Right ventricle myocardium inferior (tissue), 1 donor: ENCODE data around the gene HCAR3. TPM values are rescaled to one million over a fixed set of nuclear protein-coding genes. Genes with fewer than 3 reads are reported as not detected.
A peak's percentile ranks its signal among the peaks of the same experiment; 100 is the strongest.
"Not testable (repeated sequence)": the region's sequence is repeated elsewhere in the genome, so short reads cannot be mapped to it uniquely, and the experiment has no call there.

Source experiments
- ATAC-seq: fragments of 200-7000 bp; cut with Tn5 transposase; one replicate; pipeline ENCODE4 v1.9.1; 2020; ENCODE audit warnings: mild to moderate bottlenecking, moderate library complexity
- DNase-seq: peaks from one replicate; pipeline ENCODE4 v3.0.0; 2021; ENCODE audit errors: missing footprints
- intact Hi-C: fragments of 100-400 bp; cut with DNase I; formaldehyde crosslinking; loops from one replicate; pipeline ENCODE4 v1.11.0; 2022
- long read RNA-seq: library from polyadenylated mRNA; unstranded; transcript quantifications from one replicate; pipeline ENCODE4 v2.0.0, GENCODE V29; 2021
- total RNA-seq: library from RNA; stranded (reverse); fragmentation: NEBNext Ultra II Directional; extraction: Animal tissue kit (Norgen Biotek cat#: 25700); gene quantifications from one replicate; pipeline ENCODE4 v1.2.1, GENCODE V29; 2021
- donor health status: DM: no; HTN: yes; CAD: no; lungs with severe emphysema.

HCAR3 gene
- total RNA-seq, result 0.16 TPM
- long read RNA-seq, result 0 reads

DNA sequence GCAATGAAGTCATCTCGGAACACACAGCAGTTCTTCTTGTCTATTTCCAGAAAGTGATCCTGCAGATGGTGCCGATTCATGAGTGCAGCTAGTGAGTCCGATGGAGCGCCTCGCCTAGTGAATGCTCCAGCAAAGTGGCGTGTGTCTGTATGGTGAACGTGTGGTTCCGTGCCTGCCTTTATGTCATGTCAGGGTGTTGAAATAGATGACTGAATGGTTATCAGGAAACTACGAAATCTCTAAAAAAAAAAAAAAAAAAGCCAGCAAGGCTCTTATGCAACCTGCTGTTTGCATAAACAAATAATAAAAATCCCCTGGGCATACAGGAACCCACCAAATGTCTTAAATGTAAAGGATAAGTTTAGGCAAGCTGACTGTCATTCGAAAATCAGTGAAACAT lies at the start of gene HCAR3:
TSS of gene HCAR3 (minus strand) at position 154 of the 400 bp plus-strand sequence. CDS start at position 80, 74 bp downstream.
- intact Hi-C loops, ATAC-seq, DNase-seq: not testable (repeated sequence)

DNA sequence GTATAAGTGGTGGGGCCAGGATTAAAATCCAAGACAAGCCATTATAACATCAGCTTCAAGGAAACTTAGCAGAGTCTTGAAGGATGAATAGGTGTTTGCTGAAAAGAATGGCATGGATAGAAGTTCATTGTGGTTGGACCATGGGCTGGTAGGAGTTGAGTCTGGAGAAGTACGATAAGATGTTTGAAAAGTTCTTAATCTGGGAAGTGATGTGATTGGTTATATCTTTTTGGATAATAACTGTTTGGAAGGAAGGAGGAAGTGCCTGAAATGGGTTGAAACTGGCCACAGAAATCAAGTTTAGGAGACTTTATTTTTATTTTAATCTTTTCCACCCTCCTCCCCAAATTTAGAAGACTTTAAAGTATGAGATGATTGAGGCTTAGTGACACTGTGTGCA lies 41.0 kb upstream of the HCAR3 start:
- ATAC-seq (no peak), DNase-seq (no peak)
- intact Hi-C loops, result no loop called here

DNA sequence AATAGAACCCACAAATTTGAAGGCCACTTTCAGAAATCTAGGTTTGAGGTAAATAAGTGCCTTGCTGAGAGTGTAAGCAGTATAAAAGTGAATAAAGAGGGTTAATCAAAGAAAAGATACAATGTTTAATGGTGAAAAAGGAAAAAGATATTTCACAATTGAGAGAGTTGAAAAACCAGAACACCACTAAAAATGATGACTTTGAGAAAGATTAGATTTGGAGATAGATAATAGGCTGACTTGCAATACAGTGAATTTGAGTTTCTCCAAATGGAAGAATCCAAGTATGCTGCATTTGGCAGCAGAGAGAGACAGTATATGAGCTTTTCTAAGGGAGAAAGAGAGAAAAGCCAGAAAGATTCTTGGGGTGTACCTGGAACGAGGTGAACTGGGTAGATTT lies 38.2 kb upstream of the HCAR3 start:
- DNase-seq (no peak), ATAC-seq (no peak)
- intact Hi-C loops, result no loop called here

DNA sequence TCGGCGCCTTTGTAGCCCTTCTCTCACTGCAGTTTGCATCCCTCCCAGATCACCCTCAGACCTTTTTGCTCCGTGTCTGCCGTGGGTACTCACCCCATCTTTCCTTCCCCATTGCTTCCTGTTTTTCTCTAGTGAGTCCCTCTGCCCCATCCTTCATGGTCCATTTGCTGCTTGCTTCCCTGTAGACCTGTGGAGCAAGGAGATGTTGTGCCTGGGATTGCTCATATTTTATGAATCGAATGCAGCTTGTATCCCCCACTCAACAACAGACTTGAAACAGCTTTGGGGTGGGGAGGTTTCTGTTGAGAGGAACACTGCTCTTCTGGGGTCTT lies 36.7 kb upstream of the HCAR3 start:
- intact Hi-C loops, result loop anchor here (2.0 kb wide), 1 partner anchor 226 kb away; the partner anchor contains the start of genes KNTC1 and RSRC2
- DNase-seq (no peak), ATAC-seq (no peak)

DNA sequence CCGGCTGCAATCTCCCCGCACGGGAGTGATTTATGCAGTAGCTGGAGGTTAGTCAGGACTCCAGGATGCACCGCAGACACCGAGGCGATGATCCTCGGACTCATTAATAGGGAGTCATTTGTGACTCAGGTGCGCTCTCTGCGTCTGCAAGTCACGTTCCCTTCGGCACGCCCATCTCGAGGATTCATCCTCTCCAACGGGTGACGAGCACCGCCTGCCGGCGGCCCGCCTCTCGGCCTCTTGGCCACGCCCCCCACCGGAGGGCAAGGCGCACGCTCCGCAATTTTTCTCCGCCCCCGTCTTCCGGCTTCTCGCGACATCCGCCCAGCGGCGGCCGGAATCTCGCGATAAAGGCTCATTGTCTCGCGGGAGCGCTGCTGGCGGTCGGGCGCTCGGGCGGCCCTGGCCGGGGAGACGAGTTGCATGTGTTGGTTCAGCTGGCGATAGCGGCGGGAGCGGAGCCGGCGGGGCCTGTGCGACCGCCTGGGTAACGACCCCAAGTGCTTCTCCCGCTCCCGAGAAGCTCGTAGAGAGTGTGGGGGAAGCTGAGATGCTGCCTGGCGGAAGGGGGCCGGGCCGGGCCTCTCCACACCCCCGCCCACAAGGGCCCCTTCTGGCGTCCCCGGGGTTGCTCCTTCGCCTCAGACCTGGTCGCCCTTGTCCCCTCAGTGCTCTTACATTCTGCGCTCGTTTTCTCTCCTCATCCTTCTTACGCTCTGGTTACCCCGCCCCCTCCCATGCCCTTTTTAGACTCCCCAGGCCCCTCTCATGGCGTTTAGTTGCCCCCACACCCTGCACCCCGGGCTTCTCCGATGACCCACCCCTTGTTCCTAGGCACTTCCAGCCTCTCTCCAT lies 36.1 kb upstream of the HCAR3 start, which contains the start of gene DENR:
TSS of gene DENR (plus strand) at position 361 of the 855 bp plus-strand sequence. CDS start 878 bp downstream, outside the sequence.
- peak; percentile 98 for DNase-seq
- ATAC-seq, result peak; percentile 99
- intact Hi-C loops, result loop anchor here (1.0 to 2.0 kb wide), 2 partner anchors 114 to 226 kb away; partner anchors contain the start of genes KNTC1 and RSRC2

DNA sequence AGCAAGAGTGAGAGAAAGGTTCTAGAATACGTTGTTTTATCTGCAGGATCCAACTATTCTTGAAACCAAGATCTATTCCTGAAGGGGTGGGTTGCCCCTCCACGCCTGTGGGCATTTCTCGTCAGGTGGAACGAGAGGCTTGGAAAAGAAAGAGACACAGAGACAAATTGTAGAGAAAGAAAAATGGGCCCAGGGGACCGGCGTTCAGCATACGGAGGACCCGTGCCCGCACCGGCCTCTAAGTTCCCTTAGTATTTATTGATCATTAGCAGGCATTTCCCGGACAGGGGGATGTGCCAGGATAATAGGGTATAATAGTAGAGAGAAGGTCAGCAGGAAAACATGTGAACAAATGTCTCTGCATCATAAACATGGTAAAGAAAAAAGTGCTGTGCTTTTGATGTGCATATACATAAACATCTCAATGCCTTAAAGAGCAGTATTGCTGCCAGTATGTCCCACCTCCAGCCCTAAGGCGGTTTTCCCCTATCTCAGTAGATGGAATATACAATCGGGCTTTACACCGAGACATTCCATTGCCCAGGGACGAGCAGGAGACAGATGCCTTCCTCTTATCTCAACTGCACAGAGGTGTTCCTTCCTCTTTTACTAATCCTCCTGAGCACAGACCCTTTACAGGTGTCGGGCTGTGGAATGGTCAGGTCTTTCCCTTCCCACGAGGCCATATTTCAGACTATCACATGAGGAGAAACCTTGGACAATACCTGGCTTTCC lies 34.3 kb upstream of the HCAR3 start:
- DNase-seq, ATAC-seq, intact Hi-C loops: not testable (repeated sequence)

DNA sequence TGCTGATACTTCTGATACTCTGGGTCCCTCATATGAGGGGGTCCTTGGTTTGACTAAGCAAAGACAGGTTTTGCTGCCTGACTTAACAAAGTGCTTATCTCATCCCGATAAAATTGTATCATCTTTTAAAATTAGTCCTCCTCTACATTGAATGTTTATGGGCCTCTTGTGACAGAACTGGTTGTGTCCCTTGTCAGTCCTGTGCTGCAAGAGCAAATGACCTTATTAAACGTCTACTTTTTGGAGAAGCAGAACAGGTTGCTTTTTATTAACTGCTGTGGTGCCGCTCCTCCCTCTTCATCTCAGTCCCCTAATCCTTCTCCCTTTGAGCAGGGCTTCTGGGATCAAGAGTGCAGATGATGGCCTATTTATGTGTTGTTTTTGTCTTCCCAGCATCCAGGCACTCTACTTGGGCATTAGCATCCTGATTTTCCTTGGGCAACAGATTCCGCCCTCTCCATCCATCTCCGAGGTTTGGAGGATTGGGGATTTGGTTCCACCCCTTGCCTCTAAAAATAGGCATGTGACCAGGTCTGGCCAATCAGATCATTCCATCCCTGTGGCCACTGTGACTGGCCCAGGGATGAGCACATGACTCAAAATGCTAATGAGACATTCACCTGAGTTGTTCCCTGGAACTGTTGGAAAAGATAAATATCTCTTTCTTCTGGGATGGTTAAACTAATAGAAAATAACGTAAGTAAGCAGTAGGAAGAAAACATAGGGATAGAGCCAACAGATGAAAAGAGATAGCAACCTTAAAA lies 33.1 kb upstream of the HCAR3 start:
- intact Hi-C loops, result no loop called here

DNA sequence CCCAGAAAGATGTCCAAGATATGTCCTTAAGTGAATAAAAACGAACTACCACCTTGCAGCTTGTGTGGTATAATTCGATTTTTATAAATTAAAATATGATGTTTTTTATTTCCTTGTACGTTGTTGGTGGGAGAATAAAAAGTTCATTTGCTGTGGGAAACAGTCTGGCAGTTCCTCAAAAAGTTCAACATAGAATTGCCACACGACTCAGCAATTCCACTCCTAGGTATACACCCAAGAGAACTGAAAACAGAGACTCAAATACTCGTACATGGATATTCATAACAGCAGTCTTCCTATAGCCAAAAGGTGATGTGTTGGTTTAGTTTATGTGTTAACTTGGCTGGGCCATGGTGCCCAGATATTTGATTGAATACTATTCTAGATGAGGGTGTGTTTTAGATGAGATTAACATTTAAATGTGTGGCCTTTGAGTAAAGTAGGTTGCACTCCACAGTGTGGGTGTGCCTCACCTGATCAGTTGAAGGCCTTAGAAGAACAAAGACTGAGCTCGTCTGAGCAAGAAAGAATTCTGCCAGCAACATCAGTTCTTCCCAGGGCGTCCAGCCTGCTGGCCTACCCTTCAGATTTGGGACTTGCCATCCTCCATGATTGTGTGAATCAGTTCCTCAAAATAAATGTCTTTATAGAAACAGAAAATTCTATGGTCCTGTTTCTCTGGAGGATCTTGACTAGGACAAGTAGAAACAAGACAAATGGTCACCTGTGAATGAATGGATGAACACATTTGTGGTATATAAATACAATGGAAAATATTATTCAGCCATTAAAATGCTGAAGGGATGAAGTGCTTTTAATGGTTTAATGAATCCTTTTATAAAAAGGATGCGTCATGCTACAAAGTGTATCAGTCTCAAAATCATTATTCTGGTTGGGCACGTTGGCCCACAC lies 30.9 kb upstream of the HCAR3 start:
- DNase-seq (no peak), ATAC-seq (no peak)
- intact Hi-C loops, result no loop called here

More for the DNA sequence above, 33.1 kb upstream of the HCAR3 start:
- ATAC-seq (no peak), DNase-seq (no peak)

DNA sequence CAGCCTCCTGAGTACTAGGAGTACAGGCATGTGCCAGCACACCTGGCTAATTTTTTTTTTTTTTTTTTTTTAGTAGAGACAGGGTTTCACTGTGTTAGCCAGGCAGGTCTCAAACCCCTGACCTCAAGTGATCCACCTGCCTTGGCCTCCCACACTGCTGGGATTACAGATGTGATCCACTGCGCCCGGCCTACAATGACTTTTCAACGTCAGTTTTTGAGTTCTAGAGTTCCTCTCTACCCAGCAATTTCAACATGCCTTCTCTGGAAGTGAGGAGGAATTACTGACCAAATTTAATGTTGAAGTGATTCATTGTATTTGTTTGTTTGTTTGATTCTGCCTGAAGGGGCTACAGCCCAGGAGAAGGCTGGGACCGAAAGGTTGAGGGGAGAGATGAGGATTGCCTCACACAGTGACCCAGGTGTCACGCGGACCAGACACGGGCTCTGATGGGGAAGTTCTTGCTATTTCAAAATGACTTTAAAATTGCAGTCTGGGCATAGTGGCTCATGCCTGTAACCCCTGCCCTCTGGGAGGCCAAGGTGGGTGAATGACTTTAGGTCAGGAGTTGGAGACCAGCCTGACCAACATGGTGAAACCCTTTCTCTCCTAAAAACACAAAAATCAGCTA lies 27.4 kb upstream of the HCAR3 start:
- ATAC-seq (no peak), DNase-seq (peak; percentile 75)
- intact Hi-C loops, result no loop called here

DNA sequence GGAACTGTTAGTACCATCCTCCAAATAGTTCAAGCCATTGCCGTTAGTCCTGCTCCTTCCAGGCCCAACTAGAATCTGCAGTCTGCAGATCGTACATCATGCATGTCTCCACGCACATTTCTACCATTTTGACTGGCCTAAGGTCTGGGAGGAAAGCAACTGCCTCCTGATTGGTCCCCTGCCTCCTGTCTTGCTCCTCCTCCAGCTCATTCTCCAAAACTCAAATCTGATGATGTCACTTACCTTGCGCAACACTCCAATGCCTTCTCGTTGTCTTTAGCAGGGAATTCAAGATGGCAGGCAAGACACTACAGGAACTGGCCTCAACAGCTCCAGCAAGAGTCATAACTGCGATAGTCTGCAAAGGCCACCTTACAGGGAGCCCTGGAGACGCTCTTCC lies 23.7 kb upstream of the HCAR3 start:
- no peak for ATAC-seq
- intact Hi-C loops, result no loop called here

DNA sequence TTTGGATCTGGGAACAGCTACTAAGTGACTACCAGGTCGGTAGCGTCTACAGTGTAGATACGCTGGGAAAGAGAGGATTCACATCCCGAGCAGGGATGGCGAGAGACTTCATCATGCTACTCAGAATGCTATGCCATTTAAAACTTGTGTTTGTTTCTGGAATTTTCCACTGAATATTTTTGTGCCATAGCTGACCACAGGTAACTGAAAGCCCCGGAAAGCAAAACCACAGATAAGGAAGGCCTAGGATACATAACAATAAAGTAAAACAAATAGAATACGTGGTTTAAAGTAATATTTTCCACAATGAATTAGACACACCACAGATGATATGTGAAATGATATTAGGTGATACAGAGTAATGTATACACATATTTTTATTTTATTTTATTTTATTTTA lies 22.0 kb upstream of the HCAR3 start:
- no peak for ATAC-seq
- DNase-seq, result no peak
- intact Hi-C loops, result no loop called here

More for the DNA sequence above, 23.7 kb upstream of the HCAR3 start:
- DNase-seq, result no peak

DNA sequence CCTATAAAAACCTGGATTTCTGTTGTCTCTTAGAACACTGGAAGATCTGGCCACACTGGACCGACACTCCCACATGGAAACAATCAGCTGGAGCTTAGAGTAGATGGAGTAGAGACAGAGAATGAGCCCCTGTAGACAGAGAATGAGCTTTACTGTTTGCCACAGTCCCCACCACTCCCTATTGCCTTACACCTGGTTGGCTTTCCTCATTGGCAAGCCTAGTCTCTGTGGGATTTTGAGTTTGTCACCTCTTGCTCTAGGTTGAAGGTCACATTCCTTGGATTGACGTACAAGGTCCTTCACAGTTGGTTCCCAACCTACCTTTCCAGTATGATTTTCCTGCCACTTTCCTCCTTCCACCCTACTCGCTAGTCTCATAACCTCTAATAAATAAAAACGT lies 16.0 kb upstream of the HCAR3 start:
- intact Hi-C loops, result no loop called here
- ATAC-seq, result no peak
- no peak for DNase-seq

DNA sequence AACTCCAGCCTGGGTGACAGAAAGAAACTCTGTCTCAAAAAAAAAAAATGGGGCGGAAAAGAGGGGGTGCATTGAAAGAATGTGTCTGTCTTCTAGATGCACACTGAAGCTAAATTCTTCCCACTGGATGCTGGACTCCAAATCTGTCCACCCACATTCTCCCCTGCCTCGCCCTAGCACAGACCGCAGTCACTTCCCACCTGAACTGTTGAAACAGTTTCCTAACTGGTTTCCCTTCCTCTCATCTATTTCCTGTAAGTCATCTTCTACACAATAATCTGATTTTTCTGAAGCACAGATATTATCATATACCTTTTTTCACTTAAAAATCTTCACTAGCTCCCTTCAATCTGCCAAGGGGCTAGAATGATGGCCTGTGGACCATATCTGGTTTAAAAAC lies 15.6 kb upstream of the HCAR3 start:
- DNase-seq, result no peak
- intact Hi-C loops, result no loop called here
- ATAC-seq, result no peak

DNA sequence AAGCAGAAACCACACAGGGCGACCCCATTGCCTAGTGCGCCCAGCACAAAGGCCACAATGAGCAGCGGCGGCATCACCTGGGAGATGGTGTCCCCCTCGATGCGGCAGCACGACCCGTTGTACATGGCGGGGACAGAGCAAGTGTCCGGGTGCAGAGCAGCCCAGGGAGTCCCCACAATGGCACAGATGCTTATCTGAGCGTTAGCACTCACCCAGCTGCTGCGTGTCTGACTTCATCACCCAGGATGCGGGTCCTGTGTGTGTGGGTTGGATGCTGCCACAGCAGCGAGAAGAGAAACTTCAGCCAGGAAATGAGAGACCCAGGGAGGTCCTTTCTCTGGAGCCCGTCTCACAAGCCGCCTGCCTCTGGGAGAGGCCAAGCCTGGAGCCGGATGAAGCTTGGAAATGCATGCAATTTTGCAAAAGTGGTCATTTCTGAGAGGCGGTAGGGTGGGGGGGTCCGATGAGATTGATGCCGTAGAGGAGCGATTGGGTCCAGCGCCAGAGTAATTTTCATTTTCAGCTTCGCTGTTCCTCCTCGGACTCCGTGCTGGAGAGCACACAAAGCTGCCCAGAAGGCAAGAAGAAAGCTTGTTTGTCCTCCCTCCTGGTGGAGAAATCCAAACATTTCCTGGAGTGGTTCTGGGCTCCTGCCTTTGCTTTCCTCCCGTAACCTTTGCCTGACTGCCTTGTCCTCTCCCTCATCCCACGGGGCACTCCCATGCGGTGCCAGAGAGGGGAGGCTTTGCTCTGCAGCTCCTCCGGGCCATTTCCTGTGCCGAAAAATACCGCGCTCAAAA lies 13.8 kb upstream of the HCAR3 start, which contains the start of gene HCAR1:
TSS of gene HCAR1 (minus strand) at position 630 of the 800 bp plus-strand sequence. CDS start at position 125, 505 bp downstream.
- ATAC-seq, result no peak
- no peak for DNase-seq
- intact Hi-C loops, result no loop called here

DNA sequence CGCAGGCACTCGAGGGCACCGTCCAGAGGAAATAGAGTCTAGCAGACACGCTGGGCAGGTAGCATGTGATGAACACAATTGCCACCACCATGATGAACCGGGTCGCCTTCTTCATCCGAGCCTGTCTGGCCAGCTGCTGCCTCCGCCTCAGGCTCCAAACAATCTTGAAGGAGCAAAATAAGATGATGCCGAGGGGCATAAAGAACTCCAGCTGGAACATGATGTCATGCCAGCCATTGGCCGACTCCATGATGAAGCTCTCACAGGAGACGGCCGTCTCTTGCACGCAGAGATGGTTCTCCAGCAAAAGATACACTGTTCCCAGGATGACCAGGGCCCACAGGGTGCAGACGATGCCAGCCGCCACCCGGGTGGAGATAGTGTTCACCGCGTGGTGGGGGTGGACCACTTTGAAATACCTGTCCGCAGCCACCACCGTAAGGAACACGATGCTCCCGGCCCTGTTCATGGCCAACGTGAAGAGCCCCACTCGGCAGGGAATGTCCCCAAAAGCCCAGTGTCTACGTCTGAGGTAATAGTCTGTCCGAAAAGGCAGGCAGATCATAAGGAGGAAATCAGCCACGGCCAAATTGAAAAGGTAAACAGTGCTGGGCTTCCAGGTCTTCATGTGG lies 13.1 kb upstream of the HCAR3 start:
- intact Hi-C loops, result no loop called here
- ATAC-seq, result no peak
- DNase-seq, result peak; percentile 68

DNA sequence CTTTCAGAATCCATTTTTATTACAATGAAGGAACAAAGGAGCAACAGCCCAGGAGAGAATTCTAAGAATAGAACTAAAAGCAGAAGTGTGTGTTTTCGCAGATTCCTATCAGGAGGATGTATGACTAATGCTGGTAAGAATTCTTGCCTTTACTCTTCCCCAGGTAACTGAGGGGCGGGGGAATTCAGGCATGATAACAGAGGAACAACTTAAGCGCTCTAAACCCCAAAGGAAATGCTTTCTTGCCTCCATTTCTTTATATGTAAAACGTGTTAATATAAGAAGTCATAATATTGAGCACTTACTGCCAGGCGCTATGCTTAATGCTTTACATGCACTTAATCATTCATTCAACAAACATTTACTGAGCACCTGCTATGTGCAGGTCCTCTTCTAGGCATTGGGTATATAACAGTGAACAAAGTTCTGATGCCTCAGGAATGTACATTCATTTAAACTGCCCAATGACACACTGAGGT lies 9.5 kb upstream of the HCAR3 start:
- no peak for ATAC-seq
- DNase-seq, result no peak
- intact Hi-C loops, result no loop called here
